Measurements from ENCODE around the gene TADA2A.

DNA sequence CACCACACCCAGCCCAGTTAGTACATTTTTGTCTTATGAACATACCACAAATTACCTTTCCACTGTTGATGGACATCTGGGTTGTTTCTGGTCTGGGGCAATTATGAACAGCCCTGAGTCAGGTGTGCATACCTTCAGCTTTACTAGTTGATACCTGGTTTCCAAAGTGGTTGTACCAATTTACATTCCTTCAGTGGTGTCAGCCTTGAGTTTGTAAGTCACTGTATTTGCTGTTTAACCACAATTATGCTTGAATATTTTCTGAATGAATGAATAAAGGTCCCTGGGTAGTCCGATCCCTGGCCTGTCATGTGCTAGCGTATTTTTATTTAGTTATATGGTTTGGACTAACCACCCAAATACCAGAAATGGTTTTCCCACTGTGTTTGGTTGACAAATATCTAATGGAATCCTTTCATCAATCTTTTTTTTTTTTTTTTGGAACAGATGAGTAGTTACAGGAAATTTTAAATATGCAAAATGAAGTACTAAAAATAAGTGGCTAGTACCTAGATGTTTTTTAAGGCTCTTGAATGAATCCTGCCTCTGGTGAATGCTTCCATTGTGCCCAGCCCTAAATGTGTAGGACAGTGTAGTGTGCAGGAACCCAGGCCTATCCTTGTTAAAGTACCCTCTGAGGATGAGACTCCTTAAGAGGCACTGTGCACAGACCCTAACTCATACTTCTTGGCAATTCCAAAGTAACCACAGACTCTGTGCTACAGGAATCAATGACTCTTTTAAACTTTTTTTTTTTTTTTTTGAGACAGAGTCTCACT lies 86.8 kb downstream of the TADA2A start:
- TF ChIP-seq POLR2AphosphoS2 (conservative IDR thresholded peaks at IDR 0.05; ENCODE audit: low read length) (no peak), RAD21 (conservative IDR thresholded peaks at IDR 0.05 in 1 of 2, IDR thresholded peaks at IDR 0.05 in 1 of 2) (no peak), CHD2 (IDR thresholded peaks at IDR 0.05; ENCODE audit: low read length, partially characterized antibody) (no peak), PHF8 (IDR thresholded peaks at IDR 0.05; ENCODE audit: borderline replicate concordance, low read depth) (no peak), JUNB (IDR thresholded peaks at IDR 0.05) (no peak), FOSB (CRISPR knock-in tag; IDR thresholded peaks at IDR 0.05) (no peak), POLR2A (IDR thresholded peaks at IDR 0.05; ENCODE audit: low read length) (no peak), EP300 (IDR thresholded peaks at IDR 0.05) (no peak), MAZ (IDR thresholded peaks at IDR 0.05; ENCODE audit: borderline replicate concordance, low read depth, low read length) (no peak), RCOR1 (IDR thresholded peaks at IDR 0.05; ENCODE audit: low read depth, low read length) (no peak), SMC3 (IDR thresholded peaks at IDR 0.05) (no peak), EHF (CRISPR knock-in tag; IDR thresholded peaks at IDR 0.05) (no peak)
- TF ChIP-seq, protein P1, sequence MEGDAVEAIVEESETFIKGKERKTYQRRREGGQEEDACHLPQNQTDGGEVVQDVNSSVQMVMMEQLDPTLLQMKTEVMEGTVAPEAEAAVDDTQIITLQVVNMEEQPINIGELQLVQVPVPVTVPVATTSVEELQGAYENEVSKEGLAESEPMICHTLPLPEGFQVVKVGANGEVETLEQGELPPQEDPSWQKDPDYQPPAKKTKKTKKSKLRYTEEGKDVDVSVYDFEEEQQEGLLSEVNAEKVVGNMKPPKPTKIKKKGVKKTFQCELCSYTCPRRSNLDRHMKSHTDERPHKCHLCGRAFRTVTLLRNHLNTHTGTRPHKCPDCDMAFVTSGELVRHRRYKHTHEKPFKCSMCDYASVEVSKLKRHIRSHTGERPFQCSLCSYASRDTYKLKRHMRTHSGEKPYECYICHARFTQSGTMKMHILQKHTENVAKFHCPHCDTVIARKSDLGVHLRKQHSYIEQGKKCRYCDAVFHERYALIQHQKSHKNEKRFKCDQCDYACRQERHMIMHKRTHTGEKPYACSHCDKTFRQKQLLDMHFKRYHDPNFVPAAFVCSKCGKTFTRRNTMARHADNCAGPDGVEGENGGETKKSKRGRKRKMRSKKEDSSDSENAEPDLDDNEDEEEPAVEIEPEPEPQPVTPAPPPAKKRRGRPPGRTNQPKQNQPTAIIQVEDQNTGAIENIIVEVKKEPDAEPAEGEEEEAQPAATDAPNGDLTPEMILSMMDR (IDR thresholded peaks at IDR 0.05) = no peak
- TF ChIP-seq, protein P2, sequence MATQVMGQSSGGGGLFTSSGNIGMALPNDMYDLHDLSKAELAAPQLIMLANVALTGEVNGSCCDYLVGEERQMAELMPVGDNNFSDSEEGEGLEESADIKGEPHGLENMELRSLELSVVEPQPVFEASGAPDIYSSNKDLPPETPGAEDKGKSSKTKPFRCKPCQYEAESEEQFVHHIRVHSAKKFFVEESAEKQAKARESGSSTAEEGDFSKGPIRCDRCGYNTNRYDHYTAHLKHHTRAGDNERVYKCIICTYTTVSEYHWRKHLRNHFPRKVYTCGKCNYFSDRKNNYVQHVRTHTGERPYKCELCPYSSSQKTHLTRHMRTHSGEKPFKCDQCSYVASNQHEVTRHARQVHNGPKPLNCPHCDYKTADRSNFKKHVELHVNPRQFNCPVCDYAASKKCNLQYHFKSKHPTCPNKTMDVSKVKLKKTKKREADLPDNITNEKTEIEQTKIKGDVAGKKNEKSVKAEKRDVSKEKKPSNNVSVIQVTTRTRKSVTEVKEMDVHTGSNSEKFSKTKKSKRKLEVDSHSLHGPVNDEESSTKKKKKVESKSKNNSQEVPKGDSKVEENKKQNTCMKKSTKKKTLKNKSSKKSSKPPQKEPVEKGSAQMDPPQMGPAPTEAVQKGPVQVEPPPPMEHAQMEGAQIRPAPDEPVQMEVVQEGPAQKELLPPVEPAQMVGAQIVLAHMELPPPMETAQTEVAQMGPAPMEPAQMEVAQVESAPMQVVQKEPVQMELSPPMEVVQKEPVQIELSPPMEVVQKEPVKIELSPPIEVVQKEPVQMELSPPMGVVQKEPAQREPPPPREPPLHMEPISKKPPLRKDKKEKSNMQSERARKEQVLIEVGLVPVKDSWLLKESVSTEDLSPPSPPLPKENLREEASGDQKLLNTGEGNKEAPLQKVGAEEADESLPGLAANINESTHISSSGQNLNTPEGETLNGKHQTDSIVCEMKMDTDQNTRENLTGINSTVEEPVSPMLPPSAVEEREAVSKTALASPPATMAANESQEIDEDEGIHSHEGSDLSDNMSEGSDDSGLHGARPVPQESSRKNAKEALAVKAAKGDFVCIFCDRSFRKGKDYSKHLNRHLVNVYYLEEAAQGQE (IDR thresholded peaks at IDR 0.05) = no peak
